ENCODE results near the gene TMEM266.

DNA sequence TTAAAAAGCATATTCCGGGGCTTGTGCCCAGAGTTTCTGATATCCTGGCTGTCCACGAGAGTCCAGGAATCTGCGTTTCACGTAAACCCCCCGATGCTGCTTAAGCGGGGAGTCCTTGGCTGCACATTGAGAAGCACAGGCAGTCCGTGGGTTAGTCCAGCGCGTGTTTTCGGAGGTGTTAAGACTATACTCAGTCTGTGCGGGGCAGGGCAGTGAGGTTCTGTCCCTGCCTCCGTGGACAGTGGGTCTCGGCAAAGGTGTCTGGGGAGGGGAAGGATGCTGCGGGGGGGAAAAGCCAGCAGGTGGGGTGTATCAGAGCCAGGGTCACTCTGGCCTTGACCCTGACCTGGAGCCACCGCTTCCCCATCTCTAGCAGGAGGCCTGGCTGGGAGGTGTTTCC, 106.2 kb downstream of the TMEM266 start:
- TF ChIP-seq FOXK2 (IDR thresholded peaks at IDR 0.05) (no peak), ELF4 (IDR thresholded peaks at IDR 0.05) (no peak), L3MBTL2 (conservative IDR thresholded peaks at IDR 0.05) (no peak), NFRKB (IDR thresholded peaks at IDR 0.05) (no peak)
